Measurements from ENCODE around the gene JUP. TPM values are rescaled to one million over a fixed set of nuclear protein-coding genes. Genes with fewer than 3 reads are reported as not detected.
A peak's percentile ranks its signal among the peaks of the same experiment; 100 is the strongest.

Gene JUP
- polyA plus RNA-seq, 1 of the 3 experiments (the other 2 are of a cell fraction): 13.0 TPM

GRCh38 chr17:41813699-41814124 lies 27.2 kb upstream of the JUP start:
- H3K4me2 ChIP-seq: peak overlapping the region; percentile 99
- ChIA-PET CTCF (interaction anchor here (1.0 to 20.2 kb wide), 4 partner anchors 12 to 77 kb away, joined by 5 to 405 read pairs (median 14); partner anchors contain the start of genes HAP1 and JUP), POLR2A (no interaction called here)
- H3K9ac ChIP-seq: peak overlapping the region; percentile 87
- 48% methylated on average over 9 of the region's 9 CpGs for WGBS (ENCODE audit: low lambda C conversion rate)
- peaks cover 15 to 24% of the 10 kb centered on the region in 2 experiments; a peak in 2 of 4 replicates for H3K4me1 ChIP-seq (ENCODE audit: control insufficient read depth in 1 of 2, insufficient read depth in 2 of 2, low read depth in 1 of 2, low read length in 1 of 2)
- no peaks in the 10 kb centered on the region for H3F3A ChIP-seq (replicated peaks; ENCODE audit: insufficient read depth)
- no peak overlapping the region for H2AFZ ChIP-seq (ENCODE audit: low read depth)
- H3K9me2 ChIP-seq: no peaks in the 10 kb centered on the region
- H3K27ac ChIP-seq (ENCODE audit: low read depth in 2 of 2, low read length in 1 of 2): peak overlapping the region; percentile 80 to 87; a peak in 3 of 4 replicates
- H3K4me3 ChIP-seq (ENCODE audit: low read depth in 2 of 2, low read length in 1 of 2): peak overlapping the region; percentile 75 to 93
- peaks cover 18% of the 10 kb centered on the region for H4K20me1 ChIP-seq (ENCODE audit: insufficient read depth)
- TF ChIP-seq CHD2 (IDR thresholded peaks at IDR 0.05; ENCODE audit: low read length, partially characterized antibody) (no peak), RXRA (IDR thresholded peaks at IDR 0.05; ENCODE audit: borderline replicate concordance, low read depth) (no peak), TAF1 (IDR thresholded peaks at IDR 0.05; ENCODE audit: borderline replicate concordance, low read depth, low read length) (no peak), MXI1 (IDR thresholded peaks at IDR 0.05; ENCODE audit: low read depth, low read length) (no peak), RFX5 (IDR thresholded peaks at IDR 0.05; ENCODE audit: low read length) (no peak), PBX3 (IDR thresholded peaks at IDR 0.05) (no peak), FOXM1 (IDR thresholded peaks at IDR 0.05; ENCODE audit: low read depth) (no peak), RAD21 (IDR thresholded peaks at IDR 0.05; ENCODE audit: low read length) (no peak), POLR2AphosphoS5 (IDR thresholded peaks at IDR 0.05; ENCODE audit: low read depth, low read length) (no peak), GATA2 (CRISPR knock-in tag; IDR thresholded peaks at IDR 0.05) (no peak), REST (IDR thresholded peaks at IDR 0.05; ENCODE audit: low read depth, low read length) (no peak), TEAD4 (IDR thresholded peaks at IDR 0.05; ENCODE audit: borderline replicate concordance, insufficient read depth) (no peak), CTCF (IDR thresholded peaks at IDR 0.05) (no peak), USF2 (IDR thresholded peaks at IDR 0.05; ENCODE audit: borderline replicate concordance, low read depth, low read length) (no peak), MEF2A (IDR thresholded peaks at IDR 0.05; ENCODE audit: borderline replicate concordance, low read depth) (no peak), MAX (IDR thresholded peaks at IDR 0.05; ENCODE audit: low read depth) (no peak)
- no peaks in the 10 kb centered on the region for H3K9me3 ChIP-seq
- H3K36me3 ChIP-seq (replicated peaks in 1 of 2; ENCODE audit: control insufficient read depth in 1 of 2, insufficient read depth in 2 of 2, low read length in 1 of 2): peaks cover 5 to 8% of the 10 kb centered on the region in 2 experiments
- peaks cover 78% of the 10 kb centered on the region for H3K79me2 ChIP-seq (ENCODE audit: insufficient read depth)
- DNase-seq: peak; percentile 37
- no peaks in the 10 kb centered on the region for H3K27me3 ChIP-seq (ENCODE audit: insufficient read depth)
